HG03060 (cell line): ENCODE data around the gene LRPAP1.

Source experiments
- ATAC-seq: cut with Tn5 transposase; IDR thresholded peaks from one replicate; pipeline ENCODE4 v1.9.1; 2021; ENCODE audit warnings: low read depth, moderate number of reproducible peaks; ENCODE audit not compliant: unreplicated experiment

The LRPAP1 gene

DNA sequence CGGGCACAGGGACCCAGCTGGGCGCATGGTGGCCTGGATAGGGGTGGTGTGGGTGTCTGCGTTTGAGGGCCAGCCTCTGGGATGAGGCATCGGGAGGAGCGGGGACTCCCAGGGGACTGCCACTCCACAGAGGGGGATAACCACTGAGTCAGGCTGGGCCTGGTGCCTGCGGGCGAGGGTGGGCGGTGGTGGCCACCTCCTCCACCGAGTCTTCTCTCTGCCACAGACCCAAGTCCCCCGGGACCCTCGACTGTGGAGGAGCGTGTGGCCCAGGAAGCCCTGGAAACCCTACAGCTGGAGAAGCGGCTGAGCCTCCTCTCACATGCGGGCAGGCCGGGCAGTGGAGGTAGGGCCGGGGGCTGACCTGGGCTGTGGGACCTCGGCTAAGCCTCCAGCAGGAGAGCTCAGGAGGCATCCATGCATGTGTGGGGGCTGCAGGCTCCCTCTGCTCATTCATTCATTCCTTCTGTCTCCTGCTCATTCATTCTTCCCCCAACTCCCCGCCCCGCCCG is 42.7 kb downstream of the LRPAP1 start:
- no peak for ATAC-seq

DNA sequence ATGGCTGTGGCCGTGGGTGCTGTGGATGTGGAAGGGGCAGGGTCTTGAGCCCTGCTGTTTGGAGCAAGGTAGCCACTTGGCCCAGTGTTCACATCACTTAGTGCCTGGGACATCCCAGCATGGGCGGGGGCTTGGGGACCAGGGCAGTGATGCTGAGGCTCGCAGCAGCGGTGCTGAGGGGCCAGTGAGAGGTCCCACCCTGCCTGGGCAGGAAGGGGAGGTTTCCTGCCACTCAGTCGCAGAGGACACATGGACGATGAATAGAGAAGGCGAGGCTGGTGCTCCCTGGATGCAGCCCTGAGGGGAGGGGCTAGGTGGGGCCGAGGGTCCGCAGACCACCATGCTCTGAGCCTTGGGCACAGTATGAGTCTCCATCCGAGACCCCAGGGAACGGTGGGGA is 43.4 kb downstream of the LRPAP1 start:
- ATAC-seq: no peak

DNA sequence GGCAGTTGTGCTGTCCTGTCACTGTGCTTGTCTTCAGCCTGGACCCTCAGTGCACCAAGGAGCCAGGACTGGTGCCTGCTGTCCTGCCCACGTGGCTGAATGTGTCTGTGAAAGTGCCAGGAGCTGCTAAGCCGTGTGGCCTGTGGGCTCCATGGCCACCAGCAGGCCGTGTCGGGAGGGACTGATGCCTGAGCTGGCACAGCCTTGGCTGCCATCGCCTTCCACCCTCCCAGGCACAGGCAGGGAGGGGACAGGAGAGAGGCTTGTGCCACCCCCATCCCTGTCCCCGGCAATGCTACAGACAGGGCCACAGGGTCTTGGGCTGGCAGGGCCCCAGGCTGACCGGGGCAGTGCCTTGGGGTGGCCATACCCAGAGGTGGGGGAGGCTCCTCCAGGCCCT is 44.4 kb downstream of the LRPAP1 start:
- no peak for ATAC-seq

DNA sequence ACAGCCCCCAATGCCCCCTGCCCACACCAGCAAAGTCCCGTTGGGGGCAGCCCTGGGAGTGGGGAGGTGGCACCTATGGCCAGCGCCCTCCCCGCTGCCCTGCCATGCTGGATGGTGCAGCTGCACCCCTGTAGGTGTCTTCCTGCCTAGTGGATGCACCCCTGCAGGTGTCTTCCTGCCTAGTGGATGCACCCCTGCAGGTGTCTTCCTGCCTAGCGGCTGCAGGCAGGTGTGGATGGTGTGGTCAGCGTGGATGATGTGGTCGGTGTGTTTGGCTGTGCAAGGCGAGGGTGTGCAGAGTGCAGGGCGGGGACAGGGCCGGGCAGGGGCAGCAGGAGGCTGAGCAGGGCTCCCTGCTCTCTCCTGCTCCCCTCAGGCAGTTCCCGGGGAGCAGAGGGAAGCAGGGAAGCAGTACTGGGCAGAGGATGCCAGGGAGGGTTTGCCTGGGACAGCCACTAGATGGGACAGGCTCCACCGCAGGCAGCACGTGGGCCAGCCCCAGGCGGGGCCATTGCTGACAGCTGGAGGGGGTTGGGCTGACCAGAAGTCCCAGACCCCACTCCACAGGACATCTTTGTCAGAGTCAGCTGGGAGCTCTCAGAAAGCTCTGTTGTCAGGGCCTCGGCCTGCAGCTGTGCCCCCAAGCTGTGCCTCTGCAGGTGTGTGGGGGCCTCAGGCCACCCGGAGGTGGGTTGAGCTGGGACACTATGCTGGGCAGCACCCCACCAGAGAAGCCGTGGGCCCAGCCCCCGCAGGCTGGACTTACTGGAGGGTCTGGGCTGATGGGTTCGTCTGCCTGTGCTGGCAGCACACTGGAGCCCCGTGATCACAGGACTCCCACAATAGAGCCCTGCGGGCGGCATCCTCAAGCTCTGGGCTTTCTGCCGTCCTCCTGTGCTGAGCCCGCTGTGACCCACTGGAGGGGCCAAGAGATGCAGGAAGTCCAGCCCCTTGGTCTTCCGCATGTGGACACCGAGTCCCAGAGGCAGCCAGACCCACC is 45.4 kb downstream of the LRPAP1 start:
- no peak for ATAC-seq

DNA sequence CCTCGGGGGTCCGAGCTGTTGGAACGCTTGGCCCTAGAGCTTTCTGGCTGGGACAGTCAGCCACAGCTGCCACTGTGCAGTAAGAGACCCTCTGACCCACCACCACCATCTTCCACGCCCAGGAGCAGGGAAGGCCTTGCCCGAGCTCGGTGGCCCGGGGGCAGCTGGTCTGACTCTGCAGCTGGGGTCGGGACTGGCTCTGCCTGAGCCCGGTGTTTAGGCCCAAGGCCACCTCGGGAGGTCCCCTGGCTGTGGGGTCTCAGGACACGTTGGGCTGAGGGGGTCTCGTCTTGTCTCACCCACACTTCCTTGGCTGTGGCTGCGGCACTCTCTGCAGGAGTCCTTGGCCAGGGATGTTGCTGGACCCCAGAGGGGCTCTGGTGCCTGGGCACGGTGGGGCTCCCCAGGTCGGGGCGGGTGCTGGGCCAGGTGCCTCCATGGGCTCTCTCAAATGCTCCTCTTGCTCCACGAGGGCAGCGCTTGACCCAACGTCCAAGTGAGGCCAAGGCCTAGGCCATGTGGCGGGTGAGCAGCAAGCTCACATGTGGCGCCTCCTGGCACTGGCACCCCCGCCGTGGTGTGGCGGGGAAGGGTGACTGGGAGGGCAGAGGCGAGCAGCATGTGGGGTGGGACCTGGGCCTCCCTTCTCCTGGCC is 46.2 kb downstream of the LRPAP1 start:
- ATAC-seq: no peak

DNA sequence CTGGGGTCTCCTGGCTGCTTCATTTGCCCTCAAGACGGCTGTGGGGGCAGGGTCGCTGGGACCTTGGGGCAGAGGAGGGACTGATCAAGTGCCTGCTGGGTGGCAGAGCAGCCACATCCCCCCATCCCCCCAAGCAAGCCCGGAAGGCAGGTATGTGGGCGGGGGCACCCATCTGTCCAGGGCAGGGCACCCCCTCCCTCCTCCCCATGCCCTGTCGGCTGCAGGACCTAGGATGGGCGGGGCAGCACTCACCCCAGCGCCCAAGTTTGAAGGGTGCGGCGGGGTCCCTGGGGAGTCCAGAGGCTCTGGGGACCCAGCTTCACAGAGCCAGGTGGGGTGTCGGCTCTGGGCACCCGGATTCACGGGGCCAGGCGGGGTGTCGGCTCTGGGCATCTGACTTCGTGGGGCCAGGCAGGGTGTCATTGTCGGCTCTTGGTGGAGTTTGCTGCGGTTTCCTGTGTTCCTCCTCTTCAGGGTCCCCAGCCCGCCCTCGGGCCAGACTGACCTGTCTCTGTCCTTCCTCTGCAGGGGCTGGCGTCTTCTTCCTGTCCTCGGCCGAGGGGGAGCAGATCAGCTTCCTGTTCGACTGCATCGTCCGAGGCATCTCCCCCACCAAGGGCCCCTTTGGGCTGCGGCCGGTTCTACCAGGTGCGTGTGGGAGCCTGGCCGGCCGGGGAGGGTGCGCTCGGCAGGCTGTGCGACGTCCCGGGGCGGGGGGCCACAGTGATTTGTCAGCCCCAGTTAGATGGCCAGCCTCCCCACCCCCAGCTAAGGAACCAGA is 47.0 kb downstream of the LRPAP1 start:
- no peak for ATAC-seq

DNA sequence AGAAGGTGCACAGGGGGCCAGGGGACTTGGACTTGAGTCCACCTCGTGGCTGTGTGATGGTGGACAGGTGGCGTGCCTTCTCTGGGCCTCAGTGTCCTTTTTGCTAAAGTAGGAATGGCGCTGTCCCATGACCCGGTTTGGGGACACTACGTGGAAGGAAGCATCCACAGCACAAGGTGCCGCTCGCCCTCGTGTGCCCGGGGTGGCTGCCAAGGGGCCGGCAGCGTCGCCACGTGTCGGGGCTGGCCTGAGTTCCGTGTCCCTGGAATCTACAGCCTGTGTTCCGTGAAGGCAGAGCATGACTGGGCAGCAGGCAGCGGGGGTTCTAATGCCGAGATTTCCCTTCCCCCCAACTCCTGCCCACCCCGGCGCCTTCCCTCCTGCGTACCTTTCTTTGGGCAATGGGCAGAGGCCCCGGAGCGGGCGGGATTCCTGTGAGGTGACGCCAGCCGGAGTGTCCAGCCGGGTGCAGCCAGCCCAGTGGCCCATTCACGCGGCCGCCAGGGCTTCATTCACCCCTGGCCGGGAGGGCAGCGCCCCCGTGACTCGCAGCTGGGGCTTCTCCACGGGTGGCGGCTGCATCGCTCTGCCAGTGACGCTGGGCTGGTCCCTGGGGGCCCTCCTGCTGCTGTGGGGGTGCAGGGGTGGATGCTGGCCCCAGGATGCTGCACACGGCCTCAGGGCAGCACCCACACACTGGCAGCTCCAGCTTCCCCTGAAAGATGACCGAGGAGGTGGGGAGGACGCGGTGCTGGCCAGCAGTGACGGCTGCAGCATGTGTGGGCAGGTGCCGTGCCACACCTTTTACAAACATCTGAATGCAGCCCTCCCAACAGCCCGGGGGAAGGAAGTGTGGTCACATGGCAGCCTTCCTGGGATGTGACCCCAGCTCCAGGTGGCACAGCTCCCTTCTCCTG is 47.9 kb downstream of the LRPAP1 start:
- ATAC-seq: no peak

DNA sequence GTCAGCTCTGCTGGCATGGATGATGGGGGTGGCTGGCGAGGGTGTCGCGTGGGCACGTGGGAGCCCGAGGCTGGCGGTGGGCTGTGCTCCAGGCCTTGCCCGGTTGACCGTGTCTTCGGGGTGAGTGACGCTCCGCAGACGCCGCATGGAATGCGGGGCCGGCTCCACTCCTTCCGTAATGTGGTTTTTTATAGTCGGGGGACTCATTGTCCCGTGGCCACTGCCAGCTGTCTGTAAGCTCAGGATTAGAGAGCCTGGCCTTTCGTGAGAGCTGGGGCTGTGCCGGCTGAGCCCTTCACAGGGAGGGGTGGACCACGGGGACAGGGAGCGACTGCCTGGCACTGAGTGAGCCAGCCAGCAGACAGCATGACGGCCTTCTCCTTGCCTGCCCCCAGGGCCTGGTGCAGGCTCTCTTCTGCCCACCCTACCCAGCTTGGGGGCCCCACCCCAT is 48.7 kb downstream of the LRPAP1 start:
- ATAC-seq: no peak

DNA sequence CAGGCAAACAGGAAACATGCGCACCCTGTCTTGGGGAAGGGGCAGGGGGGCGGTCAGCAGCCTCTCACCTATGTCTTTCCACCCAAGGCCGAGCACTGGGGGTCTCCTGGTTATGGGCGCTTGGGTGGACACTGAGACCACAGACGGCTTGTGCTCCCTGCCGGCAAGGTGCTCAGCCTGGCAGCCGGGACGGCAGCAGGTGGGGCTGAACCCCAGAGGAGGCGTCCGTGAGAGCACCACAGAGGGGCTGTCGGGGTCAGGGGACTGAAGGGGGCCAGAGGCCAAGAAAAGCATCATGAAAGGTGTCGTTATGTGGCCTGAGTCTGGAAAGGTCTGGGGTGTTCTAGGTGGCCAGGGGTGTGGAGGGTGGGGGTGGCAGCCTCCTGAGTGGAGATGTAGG is 49.5 kb downstream of the LRPAP1 start:
- ATAC-seq: no peak

DNA sequence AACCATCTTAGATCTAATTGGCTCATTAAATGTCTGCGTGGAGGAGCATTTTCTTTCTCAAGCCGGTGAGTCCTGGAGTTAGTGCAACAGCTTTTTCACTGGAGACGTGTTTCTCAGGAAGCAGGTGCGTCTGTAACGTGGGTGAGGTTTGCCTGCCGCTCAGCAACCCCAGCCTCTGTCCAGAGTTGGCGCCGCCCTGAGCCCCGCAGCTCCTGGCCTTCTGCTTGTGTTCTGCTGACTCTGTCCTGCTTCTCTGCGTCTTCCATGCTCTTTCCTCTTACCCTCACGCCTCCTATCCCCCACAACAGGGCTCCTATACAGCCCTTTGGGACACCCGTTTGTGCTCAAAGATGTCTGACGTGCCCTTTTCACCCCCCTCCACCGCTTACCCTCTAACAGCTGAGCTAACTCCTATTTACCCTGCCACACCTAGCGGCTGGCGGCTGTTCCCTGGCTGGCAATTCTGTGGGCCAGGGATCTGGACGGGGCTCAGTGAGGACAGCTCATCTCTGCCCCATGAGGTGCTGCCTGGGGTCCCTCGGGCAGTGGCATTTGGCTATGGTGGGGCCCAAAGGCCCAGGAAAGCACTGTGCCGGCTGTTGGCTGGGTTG is 50.3 kb downstream of the LRPAP1 start:
- ATAC-seq: no peak

DNA sequence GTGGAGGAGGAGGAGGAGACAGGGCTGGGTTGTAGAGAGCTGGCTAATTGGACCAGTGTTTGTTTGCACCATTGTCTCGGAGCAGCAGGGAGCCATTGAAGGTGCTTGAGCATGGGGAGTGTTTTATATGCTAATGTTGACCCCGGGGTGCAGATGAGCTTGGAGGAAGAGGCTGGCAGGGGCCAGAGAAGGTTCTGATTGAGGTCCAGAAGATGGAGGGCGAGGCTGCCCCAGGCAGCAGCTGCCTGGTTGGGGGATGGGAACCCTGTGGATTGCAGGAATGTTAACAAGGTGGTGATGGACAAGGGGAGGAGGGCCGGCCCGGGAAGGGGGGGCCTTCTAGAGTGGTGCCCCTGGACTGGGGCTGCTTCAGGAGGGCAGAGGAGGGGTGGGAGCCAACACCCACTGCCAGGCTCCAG is 51.1 kb downstream of the LRPAP1 start:
- no peak for ATAC-seq

DNA sequence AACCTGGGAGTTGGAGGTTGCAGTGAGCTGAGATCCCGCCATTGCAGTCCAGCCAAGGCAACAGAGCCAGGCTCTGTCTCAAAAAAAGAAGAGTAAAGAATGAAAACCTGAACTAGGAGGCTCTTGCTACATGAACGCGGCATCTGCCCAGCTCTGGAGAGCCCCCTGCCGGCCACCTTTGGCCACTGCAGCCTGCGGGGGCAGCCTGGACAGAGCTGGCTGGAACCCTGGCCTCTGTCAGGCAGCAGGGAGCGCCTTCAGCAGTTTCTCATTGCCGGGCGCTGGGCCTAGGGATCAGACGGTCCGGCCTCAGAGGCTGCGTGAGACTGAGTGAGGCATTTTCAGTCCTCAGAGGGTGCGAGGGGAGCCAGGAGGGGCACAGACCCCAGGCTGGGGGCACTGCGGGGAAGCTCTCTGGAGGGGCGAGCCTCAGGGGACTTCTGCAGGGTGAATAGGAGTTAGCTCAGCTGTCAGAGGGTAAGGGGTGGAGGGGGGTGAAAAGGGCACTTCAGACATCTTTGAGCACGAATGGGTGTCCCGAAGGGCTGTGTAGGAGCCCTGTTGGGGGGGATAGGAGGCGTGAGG is 51.6 kb downstream of the LRPAP1 start:
- no peak for ATAC-seq

DNA sequence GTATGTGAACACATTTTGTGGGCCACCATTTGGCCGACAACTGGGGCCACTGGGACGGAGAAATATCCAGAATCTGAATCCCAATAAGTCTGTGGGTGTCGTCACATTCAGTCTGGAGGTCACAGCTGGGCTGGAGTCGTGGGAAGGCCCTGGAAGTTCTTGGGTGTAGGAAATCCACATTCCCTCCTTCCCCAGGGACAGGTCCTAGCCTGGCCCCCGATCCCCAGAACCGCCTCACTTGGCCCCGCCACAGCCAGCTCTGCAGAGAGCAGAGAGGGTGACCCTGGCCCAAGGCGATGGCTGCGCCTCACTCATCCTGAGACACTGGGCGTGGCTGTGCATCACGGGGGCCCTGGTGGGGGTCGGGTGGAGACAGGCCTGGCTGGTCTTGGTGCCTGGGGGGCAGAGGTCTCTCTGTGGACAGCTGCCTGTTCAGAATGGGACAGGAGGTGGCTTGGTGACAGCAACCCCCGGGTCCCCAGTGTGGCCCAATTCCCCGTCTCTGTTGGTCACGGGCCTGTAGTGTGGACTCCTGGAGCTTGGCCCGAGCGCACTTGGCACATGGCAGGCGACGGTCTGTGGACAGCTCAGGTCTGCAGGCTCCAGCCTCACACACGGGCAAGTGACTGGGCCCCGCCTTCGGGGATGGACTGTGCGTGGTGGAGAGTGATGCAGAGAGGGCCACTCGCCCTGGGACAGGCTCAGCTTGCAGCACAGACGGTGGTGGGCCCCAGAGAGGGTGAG is 52.7 kb downstream of the LRPAP1 start:
- ATAC-seq: no peak

DNA sequence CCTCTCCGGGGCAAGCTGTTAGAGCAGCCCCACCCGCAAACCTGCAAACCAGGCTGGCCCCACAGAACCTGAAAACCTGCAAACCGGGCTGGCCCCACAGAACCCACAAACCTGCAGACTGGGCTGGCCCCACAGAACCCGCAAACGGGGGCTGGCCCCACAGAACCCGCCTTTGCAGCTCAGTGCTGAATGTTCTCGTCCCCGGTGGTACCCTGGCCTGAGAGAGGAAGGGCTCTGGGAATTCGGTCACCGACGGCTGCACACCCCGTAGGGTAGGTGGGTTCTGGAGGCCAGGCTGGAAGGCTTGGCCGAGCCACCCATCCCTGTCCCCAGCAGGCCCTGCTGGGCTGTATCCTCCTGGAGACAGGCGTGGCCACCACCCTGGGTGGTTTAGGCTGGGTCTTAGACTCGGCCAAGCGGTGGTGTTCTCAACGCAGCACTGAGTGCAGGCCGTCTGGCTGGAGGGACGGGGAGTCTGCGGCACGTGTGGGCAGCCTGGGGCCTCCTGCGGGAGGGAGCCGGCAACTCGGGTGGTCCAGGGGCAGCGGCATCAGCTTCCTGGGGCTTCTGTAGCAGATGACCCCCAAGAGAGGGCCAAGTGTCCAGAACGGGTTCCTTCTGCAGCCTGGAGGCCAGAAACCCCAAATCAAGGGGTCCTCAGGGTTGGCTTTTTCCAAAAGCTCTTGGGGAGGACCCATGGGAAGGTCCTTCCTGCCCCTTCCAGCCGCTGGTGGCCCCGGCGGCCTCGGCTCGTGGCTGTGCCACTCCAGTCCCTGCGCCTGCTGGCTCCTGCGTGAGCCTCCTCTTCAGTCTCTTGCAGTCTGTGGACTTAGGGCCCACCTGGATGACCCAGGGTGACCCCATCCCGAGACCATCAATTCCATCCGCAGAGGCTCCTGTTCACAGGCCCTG is 53.5 kb downstream of the LRPAP1 start:
- ATAC-seq: no peak

DNA sequence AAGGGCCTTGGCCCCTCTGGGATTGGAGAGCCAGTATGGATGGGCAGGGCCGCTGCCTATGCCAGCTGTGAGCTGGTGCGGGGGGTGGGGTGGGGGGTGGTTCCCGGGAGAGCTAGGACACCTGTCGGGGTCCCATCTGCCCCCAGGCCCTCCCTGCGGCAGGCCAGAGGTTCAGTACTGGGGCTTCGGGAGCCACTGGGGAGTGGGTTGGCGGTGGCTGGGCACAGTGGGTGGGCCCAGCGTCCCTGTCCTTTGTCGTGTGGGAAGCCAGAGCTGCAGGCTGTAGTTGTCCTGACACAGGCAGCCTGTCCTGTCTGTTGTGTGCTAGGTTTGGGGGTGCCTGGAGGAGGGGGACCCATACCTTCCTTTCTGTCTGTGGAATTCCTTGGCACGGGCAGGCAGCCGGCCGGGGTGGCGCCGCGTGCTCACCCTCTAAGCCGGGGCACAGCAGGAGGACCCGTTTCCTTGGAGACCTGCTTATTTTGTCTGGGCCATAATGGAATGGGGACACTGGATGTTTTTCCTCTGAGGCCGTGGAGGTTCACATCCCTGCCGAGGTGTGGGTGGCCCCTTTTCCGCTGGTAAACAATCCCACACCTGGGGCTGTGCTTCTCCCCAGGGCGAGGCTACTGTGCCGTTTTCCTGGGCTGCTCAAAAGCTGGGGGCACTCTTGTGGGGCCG is 54.3 kb downstream of the LRPAP1 start:
- no peak for ATAC-seq

DNA sequence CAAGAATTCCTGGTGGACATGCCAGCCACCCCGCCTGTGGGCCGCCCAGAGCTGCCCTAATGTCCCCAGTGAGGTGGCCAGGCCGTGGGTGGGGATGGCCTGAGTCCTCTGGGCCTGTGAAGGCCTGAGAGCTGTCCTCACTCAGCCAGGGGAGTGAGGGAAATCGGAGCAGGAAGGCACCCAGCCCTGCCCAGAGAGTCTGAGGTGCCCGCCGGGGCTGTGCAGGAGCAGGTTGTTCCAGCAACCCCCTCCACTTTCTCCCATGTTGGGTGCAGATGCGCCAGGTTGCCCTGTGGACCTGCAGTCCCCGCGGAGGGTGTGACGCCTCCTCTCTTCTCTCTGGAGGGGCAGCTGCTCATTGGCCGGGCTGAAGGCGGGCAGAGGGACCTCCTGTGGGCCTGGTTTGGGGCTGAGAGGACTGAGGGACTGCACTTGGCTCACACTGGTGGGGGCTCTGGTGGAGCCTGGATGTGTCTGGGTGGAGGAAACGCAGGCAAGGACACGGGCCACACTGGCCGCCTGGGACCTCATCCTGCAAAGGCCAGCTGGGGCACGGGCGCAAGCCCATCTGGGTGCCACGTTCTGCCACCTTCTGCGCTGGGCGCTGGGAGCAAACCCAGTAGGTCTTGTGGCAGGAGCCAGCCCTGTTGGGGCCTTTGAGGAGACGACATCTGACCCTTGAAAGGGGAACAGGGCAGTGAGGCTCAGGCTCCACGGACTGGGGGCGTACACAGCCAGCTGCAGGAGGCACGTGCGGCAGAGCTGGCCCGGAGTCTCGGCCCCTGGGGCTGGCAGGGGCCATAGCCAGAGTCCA is 55.1 kb downstream of the LRPAP1 start:
- no peak for ATAC-seq
